B cell (primary cell): ENCODE data around the gene GPR180. TPM values are rescaled to one million over a fixed set of nuclear protein-coding genes. Genes with fewer than 3 reads are reported as not detected.

Experiments used
- ATAC-seq: fragments of 200-7000 bp; cut with Tn5 transposase; one replicate; pipeline ENCODE4 v1.10.0; 2021; ENCODE audit warnings: low read depth, mild to moderate bottlenecking, moderate number of reproducible peaks, moderate library complexity
- CTCF ChIA-PET: fragments of 350-600 bp; sonication (Branson Sonifier 250); formaldehyde crosslinking; loops from one replicate; lab custom pipeline; 2021; ENCODE audit warnings: antibody characterized with exemption, inconsistent platforms; lab: Charles Lee
- POLR2A ChIA-PET: fragments of 350-600 bp; sonication (Branson Sonifier 250); formaldehyde crosslinking; loops from one replicate; lab custom pipeline; 2021; ENCODE audit warnings: antibody characterized with exemption; lab: Charles Lee
- DNase-seq: peaks from one replicate; pipeline ENCODE4 v3.0.0; 2013
- H2AFZ ChIP-seq: 2 replicates; pipeline ENCODE4 v1.6.1; 2012; ENCODE audit warnings: mild to moderate bottlenecking, low read depth, low read length; ENCODE audit not compliant: insufficient read depth, poor library complexity, severe bottlenecking
- H3K27ac ChIP-seq, 2 donors: 1 replicate in 1 of 2; 2 replicates in 1 of 2; pipeline ENCODE4 v1.5.1; 2012 to 2013; ENCODE audit warnings: low read length in 2 of 2, mild to moderate bottlenecking in 2 of 2, moderate library complexity in 1 of 2
- H3K27me3 ChIP-seq, 4 experiments: fragments of 200-600 bp in 1 of 4; sonication (generic) in 1 of 4; replicated peaks in 1 of 4; 1 replicate in 2 of 4; 2 replicates in 2 of 4; pipeline versions ENCODE4 v1.6.1 to v1.7.0; 2013 to 2016; ENCODE audit warnings: low read length in 3 of 4, mild to moderate bottlenecking in 2 of 4, mixed read lengths in 1 of 4, moderate library complexity in 1 of 4; ENCODE audit not compliant: insufficient read depth in 4 of 4, control insufficient read depth in 3 of 4; ENCODE audit errors: control extremely low read depth in 1 of 4
- H3K36me3 ChIP-seq, 2 experiments: replicated peaks in 1 of 2; 1 replicate in 1 of 2; 2 replicates in 1 of 2; pipeline versions ENCODE4 v1.6.1 to v1.7.1; 2013; ENCODE audit warnings: low read length in 1 of 2; ENCODE audit not compliant: insufficient read depth in 2 of 2, control insufficient read depth in 1 of 2; ENCODE audit errors: control extremely low read depth in 1 of 2, extremely low read depth in 1 of 2
- H3K4me1 ChIP-seq, 2 donors: fragments of 200-600 bp in 1 of 2; sonication (generic) in 1 of 2; 1 replicate in 1 of 2; 2 replicates in 1 of 2; pipeline versions ENCODE4 v1.5.1 to v1.6.1; 2013 to 2017; ENCODE audit warnings: low read length in 2 of 2; ENCODE audit not compliant: control insufficient read depth in 2 of 2, insufficient read depth in 2 of 2
- H3K4me2 ChIP-seq: replicated peaks from 2 replicates; pipeline ENCODE3; 2012; ENCODE audit warnings: mild to moderate bottlenecking, low read depth, low read length; ENCODE audit not compliant: poor library complexity, severe bottlenecking
- H3K4me3 ChIP-seq, 5 experiments: fragments of 200-600 bp in 1 of 5; sonication (generic) in 1 of 5; 1 replicate in 3 of 5; 2 replicates in 2 of 5; pipeline versions ENCODE4 v1.5.1 to v1.7.0; 2011 to 2016; ENCODE audit warnings: low read length in 4 of 5, mild to moderate bottlenecking in 4 of 5, low read depth in 2 of 5, control low read depth in 1 of 5, moderate library complexity in 1 of 5; ENCODE audit not compliant: insufficient read depth in 1 of 5; ENCODE audit errors: control extremely low read depth in 1 of 5, extremely low read depth in 1 of 5
- H3K79me2 ChIP-seq: fragments of 200-600 bp; sonication (generic); one replicate; pipeline ENCODE4 v1.6.0; 2016; ENCODE audit warnings: low read length; ENCODE audit not compliant: control insufficient read depth, insufficient read depth
- H3K9ac ChIP-seq: fragments of 200-600 bp; sonication (generic); 2 replicates; pipeline ENCODE4 v1.6.1; 2017; ENCODE audit warnings: mild to moderate bottlenecking, low read length, moderate library complexity
- H3K9me3 ChIP-seq, 3 donors: one replicate each; pipeline versions ENCODE4 v1.6.1 to v1.7.1; 2013; ENCODE audit warnings: low read length in 2 of 3; ENCODE audit not compliant: control insufficient read depth in 2 of 3, insufficient read depth in 1 of 3; ENCODE audit errors: control extremely low read depth in 1 of 3
- H4K20me1 ChIP-seq: 2 replicates; pipeline ENCODE4 v1.6.0; 2012; ENCODE audit warnings: mild to moderate bottlenecking, low read length; ENCODE audit not compliant: insufficient read depth, control insufficient read depth, poor library complexity, severe bottlenecking
- H3K27ac Mint-ChIP-seq: one replicate; pipeline ENCODE4 v1.8.0; 2021; ENCODE audit warnings: mixed read lengths
- H3K27me3 Mint-ChIP-seq: one replicate; pipeline ENCODE4 v1.8.0; 2021; ENCODE audit warnings: mixed read lengths
- H3K4me1 Mint-ChIP-seq: one replicate; pipeline ENCODE4 v1.8.0; 2021; ENCODE audit warnings: mixed read lengths
- H3K4me3 Mint-ChIP-seq: one replicate; pipeline ENCODE4 v1.8.0; 2021; ENCODE audit warnings: mixed read lengths
- H3K9me3 Mint-ChIP-seq: one replicate; pipeline ENCODE4 v1.8.0; 2022; ENCODE audit warnings: mixed read lengths; ENCODE audit not compliant: insufficient read depth
- EZH2 ChIP-seq: IDR thresholded peaks from 2 replicates; pipeline ENCODE4 v1.6.1; 2012; ENCODE audit warnings: borderline replicate concordance, low read depth, mild to moderate bottlenecking, moderate library complexity, low read length; ENCODE audit not compliant: insufficient read depth, poor library complexity, severe bottlenecking
- whole genome bisulfite sequencing: methylation state at CpG from one replicate; pipeline ENCODE4 v1.1.5; 2013; ENCODE audit warnings: missing lambda C conversion rate; ENCODE audit not compliant: insufficient coverage; 5-methylcytosine and 5-hydroxymethylcytosine counted together
- intact Hi-C: fragments of 100-400 bp; cut with micrococcal nuclease; formaldehyde crosslinking; loops from one replicate; pipeline ENCODE4 v1.10.0; 2022
- polyA plus RNA-seq: library from polyadenylated mRNA; depleted of rRNA; stranded (reverse); fragments of >200 nt; gene quantifications from 2 replicates; pipeline ENCODE4 v1.2.3, GENCODE V29; 2012
- total RNA-seq, 2 donors: library from RNA; stranded (reverse); fragments of 120-200 nt in 1 of 2; gene quantifications; 1 replicate in 1 of 2; 2 replicates in 1 of 2; pipeline versions ENCODE4 v1.2.3 to v1.2.4, GENCODE V29; 2013 to 2022
- TF ChIP-seq, protein P1 (sequence below): fragments of 200-600 bp; IDR thresholded peaks from one replicate; pipeline ENCODE4 v1.8.0; 2022; ENCODE audit warnings: antibody characterized with exemption, mild to moderate bottlenecking

Gene GPR180
- total and polyA plus RNA-seq, 2 donors (not counting 1 experiment from before 2014, with no cell fraction given): 1.2 to 4.7 TPM

DNA sequence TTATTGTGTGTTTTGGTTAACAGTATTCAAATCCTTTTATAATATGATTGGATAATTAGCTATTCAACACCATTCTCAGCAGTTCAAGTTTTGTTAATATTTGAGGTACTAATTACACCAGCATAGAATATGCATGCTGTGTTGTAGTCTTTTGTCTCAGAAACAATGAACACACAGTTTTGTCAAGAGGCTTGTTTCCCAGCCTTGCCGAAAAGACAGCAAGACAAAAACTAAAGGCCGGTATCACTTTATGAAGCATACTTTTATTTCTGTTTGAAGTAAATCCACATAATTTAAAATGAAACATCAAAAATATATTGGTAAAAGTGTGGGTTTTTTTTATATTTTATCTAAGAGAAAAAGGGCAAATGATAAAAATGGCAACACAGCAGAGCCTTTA is 7.5 kb downstream of the GPR180 start:
- Mint-ChIP-seq H3K27me3 (no peaks in the 10 kb centered on the region), H3K27ac (no peak overlapping the region), H3K4me3 (no peak overlapping the region), H3K4me1 (no peaks in the 10 kb centered on the region), H3K9me3 (no peaks in the 10 kb centered on the region)
- no peak for ATAC-seq
- H3K27me3 ChIP-seq: no peaks in the 10 kb centered on the region
- no CpG with 5 or more reads among the region's 2 CpGs for WGBS
- TF ChIP-seq, protein P1, sequence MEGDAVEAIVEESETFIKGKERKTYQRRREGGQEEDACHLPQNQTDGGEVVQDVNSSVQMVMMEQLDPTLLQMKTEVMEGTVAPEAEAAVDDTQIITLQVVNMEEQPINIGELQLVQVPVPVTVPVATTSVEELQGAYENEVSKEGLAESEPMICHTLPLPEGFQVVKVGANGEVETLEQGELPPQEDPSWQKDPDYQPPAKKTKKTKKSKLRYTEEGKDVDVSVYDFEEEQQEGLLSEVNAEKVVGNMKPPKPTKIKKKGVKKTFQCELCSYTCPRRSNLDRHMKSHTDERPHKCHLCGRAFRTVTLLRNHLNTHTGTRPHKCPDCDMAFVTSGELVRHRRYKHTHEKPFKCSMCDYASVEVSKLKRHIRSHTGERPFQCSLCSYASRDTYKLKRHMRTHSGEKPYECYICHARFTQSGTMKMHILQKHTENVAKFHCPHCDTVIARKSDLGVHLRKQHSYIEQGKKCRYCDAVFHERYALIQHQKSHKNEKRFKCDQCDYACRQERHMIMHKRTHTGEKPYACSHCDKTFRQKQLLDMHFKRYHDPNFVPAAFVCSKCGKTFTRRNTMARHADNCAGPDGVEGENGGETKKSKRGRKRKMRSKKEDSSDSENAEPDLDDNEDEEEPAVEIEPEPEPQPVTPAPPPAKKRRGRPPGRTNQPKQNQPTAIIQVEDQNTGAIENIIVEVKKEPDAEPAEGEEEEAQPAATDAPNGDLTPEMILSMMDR: no peak
- TF ChIP-seq EZH2: no peak
- no peaks in the 10 kb centered on the region for H4K20me1 ChIP-seq
- no peak overlapping the region for H3K27ac ChIP-seq
- H3K9me3 ChIP-seq: no peaks in the 10 kb centered on the region
- H3K36me3 ChIP-seq: peaks cover 0 to 11% of the 10 kb centered on the region in 2 experiments
- H2AFZ ChIP-seq: no peak overlapping the region
- ChIA-PET CTCF (interaction anchor here (1.2 to 1.3 kb wide), 2 partner anchors 9 to 174 kb away, joined by 4 to 6 read pairs; no protein-coding TSS in a partner anchor), POLR2A (no interaction called here)
- no peak overlapping the region for H3K4me2 ChIP-seq
- intact Hi-C loops: no loop called here
- no peak for DNase-seq
- no peak overlapping the region for H3K4me3 ChIP-seq
- no peaks in the 10 kb centered on the region for H3K4me1 ChIP-seq
- H3K9ac ChIP-seq: no peak overlapping the region
- H3K79me2 ChIP-seq: no peaks in the 10 kb centered on the region

DNA sequence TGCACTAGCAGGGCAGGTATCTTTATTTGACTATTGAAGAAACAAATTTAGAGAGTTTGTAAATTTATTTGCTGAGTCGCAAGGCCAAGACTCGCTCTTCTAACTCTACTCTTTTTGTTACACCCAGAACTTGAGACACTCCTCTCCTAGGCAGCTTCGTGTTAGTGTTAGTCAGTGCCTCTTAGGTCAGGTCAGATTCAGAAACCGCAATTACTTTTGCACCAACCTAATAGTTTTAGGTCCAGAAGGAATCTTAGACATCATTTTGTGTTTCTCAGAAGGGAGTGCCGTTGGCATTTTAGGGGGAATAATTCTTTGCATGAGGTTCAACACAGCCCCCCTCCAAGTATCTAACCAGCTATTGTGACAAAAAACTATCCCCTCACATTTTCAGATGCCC is 8.8 kb downstream of the GPR180 start:
- Histone ChIP-seq H3K9me3 (no peaks in the 10 kb centered on the region), H3K4me3 (no peak overlapping the region), H2AFZ (no peak overlapping the region), H3K79me2 (no peaks in the 10 kb centered on the region), H3K4me1 (no peaks in the 10 kb centered on the region), H3K36me3 (peaks cover 0 to 11% of the 10 kb centered on the region in 2 experiments), H3K27ac (no peak overlapping the region), H3K4me2 (no peak overlapping the region), H4K20me1 (no peaks in the 10 kb centered on the region), H3K9ac (no peak overlapping the region), H3K27me3 (no peaks in the 10 kb centered on the region)
- Mint-ChIP-seq H3K27ac (no peak overlapping the region), H3K27me3 (no peaks in the 10 kb centered on the region), H3K4me1 (no peaks in the 10 kb centered on the region), H3K9me3 (no peaks in the 10 kb centered on the region), H3K4me3 (no peak overlapping the region)
- TF ChIP-seq, protein P1: no peak
- TF ChIP-seq EZH2: no peak
- POLR2A ChIA-PET: no interaction called here
- WGBS: no CpG with 5 or more reads among the region's 5 CpGs
- intact Hi-C loops: no loop called here
- CTCF ChIA-PET: no interaction called here
- no peak for ATAC-seq
- no peak for DNase-seq
